ENCODE data around the gene LRRC18.

The LRRC18 gene

GRCh38 chr10:48974510-48975156 is 35.0 kb upstream of the LRRC18 start:
- TF ChIP-seq CTCF (IDR thresholded peaks at IDR 0.05; ENCODE audit: low read depth, low read length) = no peak
- H3K4me3 ChIP-seq (ENCODE audit: low read depth, low read length) = no peak overlapping the region

GRCh38 chr10:48973065-48973464 is 33.4 kb upstream of the LRRC18 start:
- TF ChIP-seq CTCF (IDR thresholded peaks at IDR 0.05; ENCODE audit: low read depth, low read length) = no peak
- H3K4me3 ChIP-seq (ENCODE audit: low read depth, low read length) = no peak overlapping the region

DNA sequence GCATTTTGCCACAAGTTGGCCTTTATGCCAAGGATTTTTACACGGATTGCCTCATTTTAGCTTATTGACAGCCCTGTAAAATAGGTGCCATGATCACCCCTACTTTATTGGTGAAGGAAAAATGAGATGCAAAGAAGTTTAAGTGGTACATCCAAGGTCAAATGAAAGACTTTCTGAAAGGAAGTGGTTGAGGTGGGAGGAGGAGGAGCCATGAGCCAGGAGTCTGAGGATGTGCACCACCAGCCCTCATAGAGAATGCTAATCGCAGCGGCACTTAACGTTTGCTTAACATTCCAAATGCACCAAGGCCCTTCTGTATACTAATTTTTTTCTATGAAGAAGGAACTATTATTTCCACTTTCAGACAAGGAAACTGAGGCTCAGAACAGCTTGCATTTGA is 31.0 kb upstream of the LRRC18 start:
- H3K4me3 ChIP-seq (ENCODE audit: low read depth, low read length) = no peak overlapping the region
- no peak for TF ChIP-seq CTCF (IDR thresholded peaks at IDR 0.05; ENCODE audit: low read depth, low read length)

- TF ChIP-seq CTCF (IDR thresholded peaks at IDR 0.05; ENCODE audit: low read depth, low read length) = no peak
- no peak overlapping the region for H3K4me3 ChIP-seq (ENCODE audit: low read depth, low read length)
These were observed 30.4 kb upstream of the LRRC18 start for GRCh38 chr10:48970046-48970445.

DNA sequence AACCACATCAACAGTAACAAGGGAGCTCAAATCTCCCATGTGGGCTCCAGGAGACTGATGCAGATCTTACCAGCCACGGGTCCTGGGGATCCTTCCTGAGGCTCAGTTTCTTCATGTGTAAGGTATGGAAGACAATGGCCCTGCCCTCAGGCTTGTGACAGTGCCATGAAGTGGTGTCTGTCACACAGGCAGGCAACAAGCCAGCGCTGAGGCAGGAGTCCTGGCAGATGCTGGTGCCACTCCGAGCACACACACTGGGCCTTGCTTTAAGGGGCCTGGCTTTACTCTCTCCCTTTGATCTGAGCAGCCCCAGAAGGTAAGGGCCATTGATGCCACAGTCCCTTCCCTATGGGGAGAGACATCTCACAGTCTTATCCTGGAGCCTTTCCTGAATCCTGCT is 28.4 kb upstream of the LRRC18 start:
- no peak for TF ChIP-seq CTCF (IDR thresholded peaks at IDR 0.05; ENCODE audit: low read depth, low read length)
- no peak overlapping the region for H3K4me3 ChIP-seq (ENCODE audit: low read depth, low read length)

DNA sequence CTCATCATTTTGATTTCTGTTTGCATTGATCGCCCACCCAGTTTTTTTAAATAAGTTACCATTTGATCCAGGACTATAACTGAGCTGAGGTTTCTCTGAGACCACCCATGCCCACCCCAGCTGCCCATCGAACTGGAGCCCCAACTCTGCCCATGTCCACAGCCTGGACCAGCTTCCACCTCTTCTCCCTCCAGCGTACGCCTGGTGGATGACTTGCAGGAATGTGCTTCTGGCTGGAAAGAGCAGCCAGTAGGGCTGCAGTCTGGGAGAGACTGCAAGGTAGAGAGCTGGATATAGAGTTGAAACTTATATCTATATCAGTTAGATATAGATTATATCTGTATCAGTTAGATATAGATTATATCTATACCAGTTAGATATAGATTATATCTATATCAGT is 25.8 kb upstream of the LRRC18 start:
- H3K4me3 ChIP-seq (ENCODE audit: low read depth, low read length) = no peak overlapping the region
- TF ChIP-seq CTCF (IDR thresholded peaks at IDR 0.05; ENCODE audit: low read depth, low read length) = no peak

GRCh38 chr10:48964038-48964437 is 24.4 kb upstream of the LRRC18 start:
- TF ChIP-seq CTCF (IDR thresholded peaks at IDR 0.05; ENCODE audit: low read depth, low read length) = no peak
- no peak overlapping the region for H3K4me3 ChIP-seq (ENCODE audit: low read depth, low read length)
